Inflammatory macrophage treated with lipopolysaccharide for 4 hours (primary cell): Measurements from ENCODE around the gene VKORC1L1.
A peak's percentile ranks its signal among the peaks of the same experiment; 100 is the strongest.
"Not testable (repeated sequence)": the region's sequence is repeated elsewhere in the genome, so short reads cannot be mapped to it uniquely, and the experiment has no call there.

Experiments used
- DNase-seq: peaks from one replicate; pipeline ENCODE4 v3.0.0-alpha.2; 2020

VKORC1L1 gene

GRCh38 chr7:65979583-65980477, 107.0 kb downstream of the VKORC1L1 start:
- no peak for DNase-seq

- peak; percentile 96 for DNase-seq
These were observed 107.8 kb downstream of the VKORC1L1 start for GRCh38 chr7:65980478-65981250.

- DNase-seq, result peak; percentile 89
These were observed 109.3 kb downstream of the VKORC1L1 start, which contains the start of gene GUSB for GRCh38 chr7:65981965-65982792. Gene GUSB, minus strand, starts transcription at chr7:65982213. Its CDS starts 30 bp downstream, at chr7:65982183.

- no peak for DNase-seq
These were observed 111.2 kb downstream of the VKORC1L1 start for GRCh38 chr7:65983965-65984658.

- DNase-seq, result no peak
These were observed 115.2 kb downstream of the VKORC1L1 start for GRCh38 chr7:65988084-65988483.

GRCh38 chr7:65988503-65988902, 115.6 kb downstream of the VKORC1L1 start:
- not testable (repeated sequence) for DNase-seq

- no peak for DNase-seq
These were observed 116.8 kb downstream of the VKORC1L1 start for GRCh38 chr7:65989694-65990080.

- DNase-seq, result not testable (repeated sequence)
These were observed 119.0 kb downstream of the VKORC1L1 start for GRCh38 chr7:65991829-65992228.

GRCh38 chr7:65992526-65992925, 119.7 kb downstream of the VKORC1L1 start:
- DNase-seq, result no peak

GRCh38 chr7:65994984-65995383, 122.1 kb downstream of the VKORC1L1 start:
- DNase-seq, result not testable (repeated sequence)

GRCh38 chr7:66000823-66001417, 128.0 kb downstream of the VKORC1L1 start:
- not testable (repeated sequence) for DNase-seq

- not testable (repeated sequence) for DNase-seq
These were observed 132.3 kb downstream of the VKORC1L1 start for GRCh38 chr7:66005115-66005671.

GRCh38 chr7:66007232-66007631, 134.4 kb downstream of the VKORC1L1 start:
- DNase-seq, result no peak
